Pancreas (tissue), 10 donors: ENCODE measurements around the gene HGD. TPM values are rescaled to one million over a fixed set of nuclear protein-coding genes. Genes with fewer than 3 reads are reported as not detected.
A peak's percentile ranks its signal among the peaks of the same experiment; 100 is the strongest.
"Not testable (repeated sequence)": the region's sequence is repeated elsewhere in the genome, so short reads cannot be mapped to it uniquely, and the experiment has no call there.

Source experiments
- ATAC-seq, 4 donors: fragments of 200-7000 bp; cut with Tn5 transposase; one replicate each; pipeline versions ENCODE4 v1.8.0 to v1.9.1; 2020; ENCODE audit warnings: mild to moderate bottlenecking in 4 of 4, moderate library complexity in 4 of 4
- DNase-seq, 6 donors: peaks; one replicate each; pipeline ENCODE4 v3.0.0-alpha.2; 2020
- FAIRE-seq: peaks from 2 replicates; lab custom pipeline; 2012; peaks lifted over from hg19 to GRCh38; lab: Jason Lieb, UNC
- H3K27ac ChIP-seq, 4 donors: fragments of 200-600 bp; sonication (generic); 1 replicate in 3 of 4; 2 replicates in 1 of 4; pipeline versions ENCODE4 v1.5.0 to v1.8.0; 2020
- H3K27me3 ChIP-seq, 4 donors: fragments of 200-600 bp; one replicate each; pipeline ENCODE4 v1.8.0; 2021
- H3K36me3 ChIP-seq, 3 donors: fragments of 200-600 bp; sonication (generic) in 1 of 3; one replicate each; pipeline versions ENCODE4 v1.5.0 to v1.8.0; 2020 to 2021
- H3K4me1 ChIP-seq, 3 donors: fragments of 200-600 bp; one replicate each; pipeline ENCODE4 v1.8.0; 2021
- H3K4me3 ChIP-seq, 4 donors: fragments of 200-600 bp; sonication (generic) in 2 of 4; one replicate each; pipeline versions ENCODE4 v1.5.0 to v1.8.0; 2020 to 2021
- H3K9me3 ChIP-seq, 4 donors: fragments of 200-600 bp; one replicate each; pipeline ENCODE4 v1.8.0; 2021
- CTCF ChIP-seq, 4 donors: fragments of 200-600 bp; sonication (generic) in 3 of 4; IDR thresholded peaks; one replicate each; pipeline versions ENCODE4 v1.5.0 to v1.8.0; 2021; ENCODE audit warnings: antibody characterized with exemption in 4 of 4
- WGBS, 2 donors: extraction: QIAGEN DNeasy Blood & Tissue Kit; methylation state at CpG; one replicate each; pipeline ENCODE4 v1.1.7; 2013; 5-methylcytosine and 5-hydroxymethylcytosine counted together
- intact Hi-C, 3 donors: fragments of 100-400 bp; cut with DNase I; formaldehyde crosslinking; loops; one replicate each; pipeline versions ENCODE4 v1.11.1 to v1.14.2; 2022
- polyA plus RNA-seq, 2 donors: library from polyadenylated mRNA; stranded (reverse); fragments of 200-250 nt; gene quantifications; one replicate each; pipeline ENCODE4 v1.2.3, GENCODE V29; 2013
- total RNA-seq, 6 donors: library from RNA; stranded (reverse); fragmentation: NEBNext Ultra II Directional in 4 of 6; extraction: Animal tissue kit (Norgen Biotek cat#: 25700) in 4 of 6; gene quantifications; one replicate each; pipeline versions ENCODE4 v1.2.1 to v1.2.4, GENCODE V29; 2021 to 2023
- donor health status: healthy with polysubstance abuse.
- donor health status: DM: no; HTN: no; CAD: no; lungs with moderate emphysema.
- donor health status: DM: no; HTN: no; CAD: no.
- donor health status: control.
- donor health status: control.
- donor health status: Bipolar disorder and iron deficiency.
- donor health status: DM: yes; HTN: yes; CAD: no.
- donor health status: DM: no; HTN: no; CAD: no.
- donor health status: DM: no; HTN: no; CAD: no.
- donor health status: DM: yes; HTN: yes; CAD: no.

The HGD gene
- 10 to 100 TPM in 4 of 6 donors, 1 to 10 TPM in 2; 9.7 to 27.7 (median 16.0) TPM for total RNA-seq
- polyA plus RNA-seq, result 10 to 100 TPM; 13.5 to 22.7 TPM

GRCh38 chr3:120682095-120682681 lies at the start of gene HGD:
TSS of gene HGD (minus strand) at chr3:120682239. CDS start at chr3:120682111, 128 bp downstream.
- no peak for TF ChIP-seq CTCF (IDR thresholded peaks at IDR 0.05)
- H3K36me3 ChIP-seq, result no peaks in the 10 kb centered on the region
- intact Hi-C loops, result no loop called here
- peak within 1 kb of the TSS in 3 of 4 donors; percentile 6 to 43 (median 34) for H3K4me3 ChIP-seq
- H3K4me1 ChIP-seq, result peaks cover 33 to 53% (median 53%) of the 10 kb centered on the region in 3 donors
- DNase-seq (peak in 4 of 6 donors; percentile 31 to 66 (median 56)), ATAC-seq (peak; percentile 65 to 80 (median 74)), FAIRE-seq (peak; percentile 53)
- 15 to 17% methylated on average over 5 of the region's 5 CpGs for WGBS, 2 donors
- no peaks in the 10 kb centered on the region for H3K27me3 ChIP-seq
- H3K9me3 ChIP-seq, result no peaks in the 10 kb centered on the region
- H3K27ac ChIP-seq, result peak within 1 kb of the TSS; percentile 70 to 94 (median 82)

- DNase-seq (no peak), ATAC-seq (no peak), FAIRE-seq (no peak)
- 93 to 95% methylated on average over 4 of the region's 4 CpGs for WGBS, 2 donors
- intact Hi-C loops, result no loop called here
- no peak overlapping the region for H3K4me3 ChIP-seq
- H3K27me3 ChIP-seq, result no peaks in the 10 kb centered on the region
- TF ChIP-seq CTCF (IDR thresholded peaks at IDR 0.05), result no peak
- H3K36me3 ChIP-seq, result peaks cover 0 to 6% (median 4%) of the 10 kb centered on the region in 3 donors
- no peaks in the 10 kb centered on the region for H3K4me1 ChIP-seq
- no peaks in the 10 kb centered on the region for H3K9me3 ChIP-seq
- no peak overlapping the region for H3K27ac ChIP-seq
Observed at GRCh38 chr3:120730576-120731542, 48.8 kb upstream of the HGD start.

- no peak for ATAC-seq
- H3K9me3 ChIP-seq, result no peaks in the 10 kb centered on the region
- FAIRE-seq, result no peak
- TF ChIP-seq CTCF (IDR thresholded peaks at IDR 0.05), result no peak
- no peak overlapping the region for H3K27ac ChIP-seq
- peaks cover 0 to 6% (median 4%) of the 10 kb centered on the region in 3 donors for H3K36me3 ChIP-seq
- no peaks in the 10 kb centered on the region for H3K4me1 ChIP-seq
- DNase-seq, result no peak
- H3K27me3 ChIP-seq, result no peaks in the 10 kb centered on the region
- H3K4me3 ChIP-seq, result no peak overlapping the region
- 93 to 97% methylated on average over 1 of the region's 1 CpG for WGBS, 2 donors
- intact Hi-C loops, result no loop called here
Observed at GRCh38 chr3:120726791-120727190, 44.8 kb upstream of the HGD start.

GRCh38 chr3:120719167-120719834 lies 37.3 kb upstream of the HGD start:
- Histone ChIP-seq H3K27ac (peak overlapping the region in 2 of 4 donors; percentile 22 to 69), H3K4me3 (peak overlapping the region in 3 of 4 donors; percentile 26 to 43 (median 41))
- H3K9me3 ChIP-seq, intact Hi-C loops, H3K36me3 ChIP-seq, FAIRE-seq, H3K27me3 ChIP-seq, H3K4me1 ChIP-seq: not testable (repeated sequence)
- DNase-seq (peak; percentile 68 to 81 (median 74)), ATAC-seq (peak in 1 of 4 donors; percentile 50)
- WGBS, 2 donors, result 41 to 56% methylated on average over 20 of the region's 20 CpGs

GRCh38 chr3:120713262-120713661 lies 31.2 kb upstream of the HGD start:
- Histone ChIP-seq H3K9me3 (no peaks in the 10 kb centered on the region), H3K36me3 (no peaks in the 10 kb centered on the region), H3K27ac (no peak overlapping the region), H3K4me3 (no peak overlapping the region), H3K27me3 (no peaks in the 10 kb centered on the region), H3K4me1 (no peaks in the 10 kb centered on the region)
- ATAC-seq (no peak), DNase-seq (no peak), FAIRE-seq (no peak)
- intact Hi-C loops, result no loop called here
- TF ChIP-seq CTCF (IDR thresholded peaks at IDR 0.05), result no peak
